Ovary (tissue), 3 donors: ENCODE results near the gene FOXC2.

Experiments used
- CTCF ChIP-seq, 3 donors: fragments of 450-650 bp in 2 of 3; fragments of 200-600 bp in 1 of 3; IDR thresholded peaks; one replicate each; pipeline versions ENCODE4 v1.5.1 to v1.8.0; 2016 to 2022; ENCODE audit warnings: antibody characterized with exemption in 3 of 3, mild to moderate bottlenecking in 1 of 3
- POLR2A ChIP-seq: fragments of 450-650 bp; IDR thresholded peaks from one replicate; pipeline ENCODE4 v1.6.1; 2017; ENCODE audit warnings: antibody characterized with exemption, mild to moderate bottlenecking, moderate library complexity
- donor health status: DM: no; HTN: no; CAD: no.

GRCh38 chr16:86584071-86584685 is 17.5 kb downstream of the FOXC2 start:
- TF ChIP-seq POLR2A (no peak), CTCF (IDR thresholded peaks at IDR 0.05) (no peak)
